HepG2 (cell line): Measurements from ENCODE around the gene MYRIP. TPM values are rescaled to one million over a fixed set of nuclear protein-coding genes. Genes with fewer than 3 reads are reported as not detected.

ENCODE experiments used
- CAMTA2 ChIP-seq: sonication (generic); formaldehyde crosslinking; IDR thresholded peaks from 2 replicates; pipeline ENCODE4 v1.4.0; 2020; ENCODE audit warnings: mild to moderate bottlenecking, missing genetic modification reagents, borderline replicate concordance
- CBX2 ChIP-seq, 2 experiments: fragments of 200-600 bp in 1 of 2; sonication (generic); formaldehyde crosslinking in 1 of 2; IDR thresholded peaks; 2 replicates each; pipeline versions ENCODE4 v1.7.0 to v1.8.1; 2018 to 2022; ENCODE audit warnings: low read depth in 2 of 2, low read length in 1 of 2, mild to moderate bottlenecking in 1 of 2, missing genetic modification reagents in 1 of 2
- CENPT ChIP-seq: sonication (generic); formaldehyde crosslinking; IDR thresholded peaks from 2 replicates; pipeline ENCODE4 v1.8.0; 2022; ENCODE audit warnings: low read depth, mild to moderate bottlenecking, moderate library complexity, missing genetic modification reagents
- EEA1 ChIP-seq: sonication (generic); formaldehyde crosslinking; IDR thresholded peaks from 2 replicates; pipeline ENCODE4 v1.5.1; 2020; ENCODE audit warnings: mild to moderate bottlenecking, missing genetic modification reagents, borderline replicate concordance
- EED ChIP-seq: sonication (generic); formaldehyde crosslinking; IDR thresholded peaks from 2 replicates; pipeline ENCODE4 v1.5.0; 2020; ENCODE audit warnings: mild to moderate bottlenecking, missing genetic modification reagents
- GZF1 ChIP-seq: sonication (generic); formaldehyde crosslinking; IDR thresholded peaks from 2 replicates; pipeline ENCODE4 v1.5.1; 2020; ENCODE audit warnings: mild to moderate bottlenecking, missing genetic modification reagents
- HNRNPLL ChIP-seq: fragments of 200-400 bp; formaldehyde crosslinking; IDR thresholded peaks from 2 replicates; pipeline ENCODE4 v1.6.1; 2017; ENCODE audit warnings: mild to moderate bottlenecking, low read depth, low read length; ENCODE audit not compliant: poor library complexity, severe bottlenecking
- MYC ChIP-seq: sonication (generic); formaldehyde crosslinking; IDR thresholded peaks from 2 replicates; pipeline ENCODE4 v1.9.0; 2021; ENCODE audit warnings: missing genetic modification reagents, borderline replicate concordance
- NCOR1 ChIP-seq: fragments of 200-600 bp; sonication (generic); IDR thresholded peaks from 2 replicates; pipeline ENCODE4 v1.7.0; 2017; ENCODE audit warnings: antibody characterized with exemption, low read length, borderline replicate concordance
- NFIB ChIP-seq: sonication (generic); formaldehyde crosslinking; IDR thresholded peaks from 2 replicates; pipeline ENCODE4 v1.9.0; 2021; ENCODE audit warnings: missing genetic modification reagents, mild to moderate bottlenecking, borderline replicate concordance
- ONECUT2 ChIP-seq: sonication (generic); formaldehyde crosslinking; IDR thresholded peaks from 2 replicates; pipeline ENCODE4 v1.4.0; 2020; ENCODE audit warnings: missing genetic modification reagents
- PLRG1 ChIP-seq: fragments of 450-650 bp; conservative IDR thresholded peaks from 2 replicates; pipeline ENCODE4 v1.6.1; 2016
- POGK ChIP-seq: sonication (generic); formaldehyde crosslinking; conservative IDR thresholded peaks from 2 replicates; pipeline ENCODE4 v1.8.0; 2022; ENCODE audit warnings: mild to moderate bottlenecking, moderate library complexity, missing genetic modification reagents
- SMYD3 ChIP-seq: sonication (generic); formaldehyde crosslinking; IDR thresholded peaks from 2 replicates; pipeline ENCODE4 v1.8.1; 2023; ENCODE audit warnings: mild to moderate bottlenecking, missing genetic modification reagents
- SOX13 ChIP-seq, 3 experiments: fragments of 450-650 bp in 1 of 3; sonication (generic) in 1 of 3; formaldehyde crosslinking in 1 of 3; IDR thresholded peaks in 2 of 3; conservative IDR thresholded peaks in 1 of 3; 2 replicates each; pipeline versions ENCODE4 v1.5.0 to v1.6.1; 2016 to 2020; ENCODE audit warnings: antibody characterized with exemption in 1 of 3, mild to moderate bottlenecking in 1 of 3, missing compliant biosample characterization in 1 of 3, missing genetic modification reagents in 1 of 3, moderate library complexity in 1 of 3
- SOX6 ChIP-seq, 2 experiments: fragments of 450-650 bp in 1 of 2; sonication (generic) in 1 of 2; formaldehyde crosslinking in 1 of 2; IDR thresholded peaks; 2 replicates each; pipeline versions ENCODE4 v1.4.0 to v1.6.1; 2017 to 2020; ENCODE audit warnings: antibody characterized with exemption in 1 of 2, mild to moderate bottlenecking in 1 of 2, missing genetic modification reagents in 1 of 2
- TEAD3 ChIP-seq: optimal IDR thresholded peaks from 2 replicates; pipeline ENCODE3; 2016; ENCODE audit warnings: borderline replicate concordance
- ZBTB8A ChIP-seq: sonication (generic); formaldehyde crosslinking; IDR thresholded peaks from 2 replicates; pipeline ENCODE4 v1.4.0; 2020; ENCODE audit warnings: mild to moderate bottlenecking, low read depth, missing genetic modification reagents, borderline replicate concordance
- ZFY ChIP-seq: sonication (generic); formaldehyde crosslinking; IDR thresholded peaks from 2 replicates; pipeline ENCODE4 v1.4.0; 2020; ENCODE audit warnings: missing genetic modification reagents
- ZNF230 ChIP-seq: sonication (generic); formaldehyde crosslinking; IDR thresholded peaks from 2 replicates; pipeline ENCODE4 v1.4.0; 2020; ENCODE audit warnings: mild to moderate bottlenecking, missing genetic modification reagents
- ZNF232 ChIP-seq: sonication (generic); formaldehyde crosslinking; IDR thresholded peaks from 2 replicates; pipeline ENCODE4 v1.4.0; 2020; ENCODE audit warnings: missing genetic modification reagents, borderline replicate concordance
- ZNF33B ChIP-seq: sonication (generic); formaldehyde crosslinking; IDR thresholded peaks from 2 replicates; pipeline ENCODE4 v1.5.1; 2020; ENCODE audit warnings: mild to moderate bottlenecking, missing genetic modification reagents
- ZNF562 ChIP-seq: sonication (generic); formaldehyde crosslinking; IDR thresholded peaks from 2 replicates; pipeline ENCODE4 v1.8.0; 2022; ENCODE audit warnings: missing genetic modification reagents, borderline replicate concordance
- ZNF644 ChIP-seq: IDR thresholded peaks from 2 replicates; pipeline ENCODE4 v1.6.1; 2016; ENCODE audit warnings: low read depth
- ZNF670 ChIP-seq: sonication (generic); formaldehyde crosslinking; IDR thresholded peaks from 2 replicates; pipeline ENCODE4 v1.8.0; 2022; ENCODE audit warnings: mild to moderate bottlenecking, missing genetic modification reagents, borderline replicate concordance
- ZNF710 ChIP-seq: sonication (generic); formaldehyde crosslinking; IDR thresholded peaks from 2 replicates; pipeline ENCODE4 v1.5.0; 2020; ENCODE audit warnings: mild to moderate bottlenecking, missing genetic modification reagents, borderline replicate concordance
- polyA plus RNA-seq, 8 experiments: library from polyadenylated mRNA; depleted of rRNA in 3 of 8; stranded (reverse) in 7 of 8; unstranded in 1 of 8; fragments of >200 nt; fragmentation: Illumina TruSeq in 4 of 8; extraction: Trizol in 4 of 8; gene quantifications; 2 replicates each; pipeline versions ENCODE4 v1.2.1 to v1.2.3, GENCODE V29; 2011 to 2016; ENCODE audit warnings: low read depth in 4 of 8, missing spikeins in 1 of 8, mixed read lengths in 1 of 8; ENCODE audit not compliant: insufficient read depth in 1 of 8
- total RNA-seq, 5 experiments: library from RNA; depleted of rRNA; stranded (reverse); fragments of >200 nt; fragmentation: Illumina TruSeq; extraction: Trizol; gene quantifications; 2 replicates each; pipeline ENCODE4 v1.2.3, GENCODE V29; 2016; ENCODE audit warnings: low read depth in 1 of 5
- TF ChIP-seq, protein P1 (sequence below): sonication (generic); formaldehyde crosslinking; conservative IDR thresholded peaks from 2 replicates; pipeline ENCODE4 v1.4.0; 2020; ENCODE audit warnings: missing genetic modification reagents

The MYRIP gene
- total and polyA plus RNA-seq, 2 of the 13 experiments (the other 11 are each of a cell fraction or from before 2014, with no cell fraction given), result 0.64 to 0.84 TPM

DNA sequence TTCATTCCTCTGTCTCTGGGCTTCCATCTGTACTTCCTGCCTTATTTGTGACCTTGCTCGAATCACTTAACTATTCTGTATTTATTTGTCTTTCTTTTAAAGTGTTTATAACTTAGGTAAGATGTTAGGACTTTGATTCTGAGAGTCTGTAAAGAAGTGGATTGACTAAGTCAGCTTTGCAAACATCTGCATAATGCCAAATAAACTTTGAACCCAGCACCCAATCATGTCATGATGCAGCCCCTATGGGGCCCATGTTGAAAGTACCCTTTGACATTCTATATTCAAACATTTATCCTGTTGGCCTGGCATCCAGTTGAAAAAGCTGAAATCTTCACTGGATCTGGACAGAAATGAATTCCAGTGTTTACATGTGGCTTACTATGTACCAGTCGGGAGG is 3.8 kb upstream of the MYRIP start (continued):
- no peak for TF ChIP-seq SOX6 (IDR thresholded peaks at IDR 0.05)
- 0 out of 2 replicates have a peak, but pooled peaks have one; percentile 27 for TF ChIP-seq SOX6 (CRISPR knock-in tag; IDR thresholded peaks at IDR 0.05)
- no peak for TF ChIP-seq GZF1 (CRISPR knock-in tag)
- TF ChIP-seq SMYD3 (CRISPR knock-in tag), result no peak
- peak; percentile 72; the same call in 1 of the 2 replicates for TF ChIP-seq NCOR1
- no peak for TF ChIP-seq ONECUT2 (CRISPR knock-in tag)
- no peak for TF ChIP-seq HNRNPLL
- no peak for TF ChIP-seq CENPT
- no peak for TF ChIP-seq POGK
- TF ChIP-seq PLRG1, result no peak
- 0 out of 2 replicates have a peak, but pooled peaks have one; percentile 64 for TF ChIP-seq ZNF644
- no peak for TF ChIP-seq CBX2 (IDR thresholded peaks at IDR 0.05; ENCODE audit: low read depth, low read length)
- TF ChIP-seq CBX2 (CRISPR knock-in tag; IDR thresholded peaks at IDR 0.05; ENCODE audit: low read depth), result no peak
- no peak for TF ChIP-seq ZNF230 (CRISPR knock-in tag)
- no peak for TF ChIP-seq NFIB (CRISPR knock-in tag)
- TF ChIP-seq ZFY (CRISPR knock-in tag), result no peak
- TF ChIP-seq SOX13 (IDR thresholded peaks at IDR 0.05), result no peak
- TF ChIP-seq SOX13 (CRISPR knock-in tag; conservative IDR thresholded peaks at IDR 0.05 in 1 of 2, IDR thresholded peaks at IDR 0.05 in 1 of 2), result peak in 1 of 2 experiments; percentile 21; a peak in 1 of 4 replicates
- no peak for TF ChIP-seq ZNF710 (CRISPR knock-in tag)
- no peak for TF ChIP-seq ZNF562
- no peak for TF ChIP-seq MYC (CRISPR knock-in tag)
- TF ChIP-seq ZBTB8A (CRISPR knock-in tag), result no peak
- no peak for TF ChIP-seq CAMTA2 (CRISPR knock-in tag)
- TF ChIP-seq, protein P1, sequence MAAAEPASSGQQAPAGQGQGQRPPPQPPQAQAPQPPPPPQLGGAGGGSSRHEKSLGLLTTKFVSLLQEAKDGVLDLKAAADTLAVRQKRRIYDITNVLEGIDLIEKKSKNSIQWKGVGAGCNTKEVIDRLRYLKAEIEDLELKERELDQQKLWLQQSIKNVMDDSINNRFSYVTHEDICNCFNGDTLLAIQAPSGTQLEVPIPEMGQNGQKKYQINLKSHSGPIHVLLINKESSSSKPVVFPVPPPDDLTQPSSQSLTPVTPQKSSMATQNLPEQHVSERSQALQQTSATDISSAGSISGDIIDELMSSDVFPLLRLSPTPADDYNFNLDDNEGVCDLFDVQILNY (CRISPR knock-in tag), result no peak
- no peak for TF ChIP-seq ZNF670 (CRISPR knock-in tag)
- no peak for TF ChIP-seq EEA1 (CRISPR knock-in tag)
- no peak for TF ChIP-seq TEAD3 (CRISPR knock-in tag)
- TF ChIP-seq ZNF33B, result no peak
- TF ChIP-seq EED, result no peak
- no peak for TF ChIP-seq ZNF232 (CRISPR knock-in tag)
